Measurements from ENCODE around the gene DNAAF8.

Gene DNAAF8

GRCh38 chr16:4695473-4696171, 38.7 kb upstream of the DNAAF8 start:
- DNase-seq (ENCODE audit: low read depth, low spot score), result no peak

- no peak for DNase-seq (ENCODE audit: low read depth, low spot score)
These were observed 38.0 kb upstream of the DNAAF8 start for GRCh38 chr16:4696172-4696904.

GRCh38 chr16:4696905-4697847, 37.2 kb upstream of the DNAAF8 start:
- no peak for DNase-seq (ENCODE audit: low read depth, low spot score)

GRCh38 chr16:4697848-4698291, 36.5 kb upstream of the DNAAF8 start:
- no peak for DNase-seq (ENCODE audit: low read depth, low spot score)

GRCh38 chr16:4698321-4699045, 35.9 kb upstream of the DNAAF8 start:
- DNase-seq (ENCODE audit: low read depth, low spot score), result no peak

GRCh38 chr16:4699046-4699556, 35.2 kb upstream of the DNAAF8 start:
- no peak for DNase-seq (ENCODE audit: low read depth, low spot score)

- no peak for DNase-seq (ENCODE audit: low read depth, low spot score)
These were observed 33.8 kb upstream of the DNAAF8 start for GRCh38 chr16:4700380-4700996.

- DNase-seq (ENCODE audit: low read depth, low spot score), result no peak
These were observed 33.2 kb upstream of the DNAAF8 start for GRCh38 chr16:4700997-4701743.

- no peak for DNase-seq (ENCODE audit: low read depth, low spot score)
These were observed 32.4 kb upstream of the DNAAF8 start for GRCh38 chr16:4701791-4702465.

GRCh38 chr16:4702466-4702808, 31.9 kb upstream of the DNAAF8 start:
- DNase-seq (ENCODE audit: low read depth, low spot score), result no peak

- DNase-seq (ENCODE audit: low read depth, low spot score), result no peak
These were observed 30.4 kb upstream of the DNAAF8 start for GRCh38 chr16:4703906-4704305.

GRCh38 chr16:4704491-4704890, 29.8 kb upstream of the DNAAF8 start:
- no peak for DNase-seq (ENCODE audit: low read depth, low spot score)

- DNase-seq (ENCODE audit: low read depth, low spot score), result no peak
These were observed 29.4 kb upstream of the DNAAF8 start for GRCh38 chr16:4704913-4705312.

GRCh38 chr16:4706871-4707270, 27.5 kb upstream of the DNAAF8 start:
- no peak for DNase-seq (ENCODE audit: low read depth, low spot score)

GRCh38 chr16:4709481-4709880, 24.9 kb upstream of the DNAAF8 start:
- DNase-seq (ENCODE audit: low read depth, low spot score), result no peak

GRCh38 chr16:4713663-4714501, 20.5 kb upstream of the DNAAF8 start:
- DNase-seq (ENCODE audit: low read depth, low spot score), result no peak

- no peak for DNase-seq (ENCODE audit: low read depth, low spot score)
These were observed 19.3 kb upstream of the DNAAF8 start for GRCh38 chr16:4714996-4715395.

GRCh38 chr16:4718466-4718865, 15.9 kb upstream of the DNAAF8 start:
- no peak for DNase-seq (ENCODE audit: low read depth, low spot score)

Measured in activated CD4-positive, CD25-positive, alpha-beta regulatory T cell treated with anti-CD3 and anti-CD28 coated beads, Interleukin-2, amount 50 U/mL, for 16 hours (primary cell).